NCI-H187 (cell line): Measurements from ENCODE around the gene WAC.
"Not testable (repeated sequence)": the region's sequence is repeated elsewhere in the genome, so short reads cannot be mapped to it uniquely, and the experiment has no call there.

Source experiments
- DNase-seq, 2 experiments: peaks; one replicate each; lab custom pipeline; 2025; lab: John Stamatoyannopoulos, UW

The WAC gene

GRCh38 chr10:28566458-28567015 is 33.6 kb downstream of the WAC start:
- no peak for DNase-seq

- no peak for DNase-seq
These were observed 36.7 kb downstream of the WAC start for GRCh38 chr10:28569506-28570159.

GRCh38 chr10:28570598-28570997 is 37.7 kb downstream of the WAC start:
- DNase-seq, result no peak

DNA sequence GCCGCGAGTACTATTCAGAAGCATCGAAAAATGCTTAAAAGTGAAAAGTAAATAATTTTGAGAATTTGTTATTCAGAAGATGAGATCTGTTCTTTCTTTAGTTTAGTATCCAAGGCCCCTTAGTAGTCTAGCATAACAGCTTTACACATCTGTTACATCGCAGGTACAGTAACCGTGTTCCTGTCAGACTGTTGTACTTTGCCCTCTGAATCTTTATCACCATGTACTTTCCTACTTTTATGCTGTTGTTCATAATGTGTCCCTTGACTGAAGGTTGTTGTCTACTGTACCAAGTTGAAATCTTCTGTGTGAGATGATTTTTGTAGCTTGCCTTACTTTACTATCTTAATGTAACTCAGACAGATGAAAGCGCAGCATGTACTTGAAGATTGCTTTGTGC is 38.3 kb downstream of the WAC start:
- DNase-seq, result no peak

- not testable (repeated sequence) for DNase-seq
These were observed 41.3 kb downstream of the WAC start for GRCh38 chr10:28574214-28574613.

- no peak for DNase-seq
These were observed 42.9 kb downstream of the WAC start for GRCh38 chr10:28575852-28576251.

- DNase-seq, result no peak
These were observed 44.6 kb downstream of the WAC start for GRCh38 chr10:28577506-28577905.

- DNase-seq, result no peak
These were observed 45.5 kb downstream of the WAC start for GRCh38 chr10:28578454-28578853.

DNA sequence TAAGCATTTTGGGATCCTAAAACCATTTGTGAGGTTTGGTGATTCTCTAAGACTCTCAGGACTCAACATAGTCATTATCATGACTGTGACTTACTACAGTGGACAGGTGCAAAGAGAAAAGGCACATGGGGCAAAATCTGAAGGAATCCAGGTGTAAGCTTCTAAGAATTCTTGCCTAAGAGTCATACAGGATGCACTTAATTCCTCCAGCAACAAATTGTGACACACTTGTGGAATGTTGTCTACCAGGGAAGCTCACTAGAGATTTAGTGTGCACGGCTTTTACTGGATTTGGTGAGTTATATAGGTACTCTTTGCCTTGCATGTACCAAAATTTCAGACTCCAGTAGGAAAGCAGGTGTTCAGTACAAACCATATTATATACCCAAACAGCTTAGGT is 47.9 kb downstream of the WAC start:
- no peak for DNase-seq

- DNase-seq, result no peak
These were observed 49.0 kb downstream of the WAC start for GRCh38 chr10:28581916-28582315.

GRCh38 chr10:28585076-28585475 is 52.2 kb downstream of the WAC start:
- DNase-seq, result no peak

GRCh38 chr10:28586176-28586575 is 53.3 kb downstream of the WAC start:
- DNase-seq, result no peak

DNA sequence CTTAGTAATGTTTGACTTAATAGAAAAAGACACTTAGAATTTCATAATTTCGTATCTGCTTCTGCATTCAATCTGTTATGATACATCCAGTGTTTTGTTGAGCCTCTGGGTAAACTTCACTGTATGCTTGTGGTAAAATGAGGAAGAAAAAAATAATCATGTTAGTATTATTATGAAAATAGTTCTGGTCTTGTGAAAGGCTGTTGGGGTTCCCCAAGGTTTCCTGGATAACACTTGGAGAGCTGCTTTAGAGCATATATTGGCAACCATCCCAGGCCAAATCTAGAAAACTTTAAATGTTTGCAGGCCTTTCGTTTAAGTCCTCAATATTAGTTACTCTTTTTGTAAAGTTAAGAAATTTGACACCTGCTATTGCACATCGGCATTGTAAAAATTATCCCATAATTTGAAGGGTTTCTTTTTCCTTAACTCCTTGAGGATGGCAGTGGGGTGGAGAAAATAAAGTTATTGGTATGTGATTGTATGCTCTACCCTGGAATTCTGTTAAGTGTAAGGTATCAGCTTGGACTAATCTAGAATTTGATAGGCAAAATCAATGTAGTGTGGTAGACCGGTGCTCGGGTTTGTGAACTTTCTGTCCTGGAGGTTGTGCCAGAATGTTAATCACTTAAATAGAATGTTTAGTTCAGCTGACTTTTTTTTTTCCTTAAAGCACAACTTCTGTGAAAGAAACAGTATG is 54.5 kb downstream of the WAC start:
- DNase-seq, result no peak

DNA sequence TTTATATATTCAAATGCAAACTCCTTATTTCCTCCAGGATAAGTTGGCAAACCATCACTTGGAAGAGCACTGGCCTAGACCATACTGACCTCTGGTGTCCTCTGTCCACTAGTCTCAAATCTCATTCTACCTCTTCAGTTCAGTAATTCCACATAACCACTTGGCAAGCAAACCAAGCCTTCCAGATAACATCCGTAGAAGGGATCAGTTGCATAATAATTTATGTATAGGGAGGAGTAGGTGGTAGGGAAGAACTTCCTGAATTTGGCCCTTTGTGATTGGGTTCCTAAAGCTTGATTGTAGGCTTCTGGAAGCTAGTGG is 55.0 kb downstream of the WAC start:
- no peak for DNase-seq

DNA sequence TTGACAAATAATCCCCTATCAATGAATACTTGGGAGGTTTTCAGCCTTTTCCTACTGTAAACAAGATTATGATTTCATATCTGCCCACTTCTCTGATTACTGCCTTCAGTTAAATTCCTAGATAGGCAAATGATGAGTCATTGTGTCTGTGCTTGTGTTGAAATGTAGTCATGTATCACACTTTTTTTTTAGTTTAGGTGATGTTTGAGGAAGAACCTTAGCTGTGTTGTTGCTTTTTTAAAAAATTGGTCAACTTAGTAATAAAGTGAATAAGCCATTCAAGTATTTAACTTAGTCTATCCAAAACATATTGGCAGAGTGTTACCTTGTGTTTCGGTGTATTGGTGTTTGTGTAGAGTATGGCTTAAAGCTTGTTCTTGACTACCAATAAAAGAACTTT is 60.0 kb downstream of the WAC start:
- DNase-seq, result no peak

GRCh38 chr10:28593811-28594210 is 60.9 kb downstream of the WAC start:
- no peak for DNase-seq

GRCh38 chr10:28594406-28594805 is 61.5 kb downstream of the WAC start:
- no peak for DNase-seq

GRCh38 chr10:28595613-28596012 is 62.7 kb downstream of the WAC start:
- no peak for DNase-seq

- DNase-seq, result no peak
These were observed 67.1 kb downstream of the WAC start for GRCh38 chr10:28600056-28600455.

DNA sequence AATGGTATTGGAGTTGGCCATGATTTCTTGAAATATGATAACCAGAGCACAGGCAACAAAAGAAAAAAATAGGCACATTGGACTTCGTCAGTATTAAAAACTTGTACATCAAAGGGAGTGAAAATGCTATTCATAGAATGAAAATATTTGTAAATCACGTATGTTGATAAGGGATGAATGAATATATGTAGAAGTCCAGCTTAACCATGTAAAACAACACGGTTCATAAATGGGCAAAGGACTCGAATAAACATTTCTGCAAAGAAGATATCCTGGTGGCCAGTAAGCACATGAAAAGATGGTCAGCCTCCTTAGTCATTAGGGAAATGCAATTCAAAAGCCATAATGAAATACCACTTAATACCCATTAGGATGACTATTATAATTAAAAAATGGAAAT is 68.1 kb downstream of the WAC start:
- DNase-seq, result no peak

- DNase-seq, result no peak
These were observed 71.9 kb downstream of the WAC start for GRCh38 chr10:28604567-28605536.

DNA sequence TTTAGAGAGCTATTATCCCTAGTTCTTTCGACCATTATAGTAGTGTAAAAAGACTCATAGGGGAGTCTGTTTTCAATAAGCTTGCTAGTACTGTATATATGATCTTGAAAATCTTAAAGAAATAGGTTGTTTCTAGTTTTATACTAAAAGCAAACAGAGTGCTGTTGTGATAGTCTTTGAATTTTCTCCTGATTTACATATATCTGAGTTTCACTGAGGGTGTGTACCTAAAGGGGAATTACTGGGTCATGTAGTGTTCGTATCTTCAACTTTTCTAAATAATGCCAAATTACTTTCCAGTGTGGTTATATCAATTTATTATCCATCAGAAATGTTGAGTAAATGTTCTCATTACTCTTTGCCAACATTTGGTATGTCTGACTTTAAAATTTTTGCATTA is 73.7 kb downstream of the WAC start:
- DNase-seq, result no peak

DNA sequence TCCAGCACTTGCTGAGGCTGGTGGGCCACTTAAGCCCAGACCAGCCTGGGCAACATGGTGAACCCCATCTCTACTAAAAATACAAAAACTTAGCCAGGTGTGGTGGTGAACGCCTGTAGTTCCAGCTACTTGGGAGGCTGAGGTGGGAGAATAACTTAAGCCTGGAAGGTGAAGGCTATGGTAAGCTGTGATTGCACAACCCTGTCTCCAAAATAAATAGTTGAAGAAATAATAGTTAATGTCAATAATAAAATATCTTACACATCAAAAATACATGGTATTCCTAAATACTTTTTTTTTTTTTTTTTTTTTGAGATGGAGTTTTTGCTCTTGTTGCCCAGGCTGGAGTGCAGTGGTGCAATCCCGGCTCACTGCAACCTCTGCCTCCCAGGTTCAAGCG is 76.7 kb downstream of the WAC start:
- not testable (repeated sequence) for DNase-seq
